SK-N-SH (cell line): ENCODE measurements around the gene NCAM1. TPM values are rescaled to one million over a fixed set of nuclear protein-coding genes. Genes with fewer than 3 reads are reported as not detected.

ENCODE experiments used
- CTCF ChIA-PET: fragments of 300-600, 350-600 bp; formaldehyde crosslinking; extraction: SDS; loops from one replicate; lab custom pipeline; 2021; lab: Yijun Ruan, JAX
- POLR2A ChIA-PET: fragments of 350-600 bp; sonication (Branson Sonifier 250); formaldehyde crosslinking; extraction: SDS; loops from one replicate; lab custom pipeline; 2020; ENCODE audit warnings: antibody characterized with exemption, inconsistent platforms; lab: Yijun Ruan, JAX
- DNase-seq: peaks from one replicate; pipeline ENCODE4 v3.0.0; 2012
- H2AFZ ChIP-seq: fragments of 200-600 bp; sonication (generic); 2 replicates; pipeline ENCODE4 v1.8.1; 2016; ENCODE audit warnings: antibody characterized with exemption, mild to moderate bottlenecking, low read depth
- H3F3A ChIP-seq: fragments of 200-600 bp; sonication (generic); replicated peaks from 2 replicates; pipeline ENCODE3; 2016; ENCODE audit warnings: antibody characterized with exemption, mild to moderate bottlenecking; ENCODE audit not compliant: insufficient read depth
- H3K27ac ChIP-seq, 2 experiments: fragments of 200-500 bp in 1 of 2; fragments of 200-600 bp in 1 of 2; sonication (Bioruptor generic) in 1 of 2; sonication (generic), shearing (Covaris generic) in 1 of 2; 2 replicates each; pipeline versions ENCODE4 v1.5.1 to v1.6.1; 2014 to 2016; ENCODE audit warnings: low read depth in 2 of 2, inconsistent platforms in 1 of 2, low read length in 1 of 2, mild to moderate bottlenecking in 1 of 2, mixed read lengths in 1 of 2
- H3K27me3 ChIP-seq: fragments of 200-600 bp; sonication (generic), shearing (Covaris generic); 2 replicates; pipeline ENCODE4 v1.6.1; 2016; ENCODE audit warnings: mixed run types; ENCODE audit not compliant: insufficient read depth
- H3K36me3 ChIP-seq, 2 experiments: fragments of 200-500 bp in 1 of 2; fragments of 200-600 bp in 1 of 2; sonication (Bioruptor generic) in 1 of 2; sonication (generic) in 1 of 2; replicated peaks in 1 of 2; 2 replicates each; pipeline versions ENCODE3 to v1.5.1; 2014 to 2016; ENCODE audit warnings: low read length in 1 of 2, mild to moderate bottlenecking in 1 of 2; ENCODE audit not compliant: insufficient read depth in 2 of 2, control insufficient read depth in 1 of 2
- H3K4me1 ChIP-seq, 2 experiments: fragments of 200-500 bp in 1 of 2; fragments of 200-600 bp in 1 of 2; sonication (Bioruptor generic) in 1 of 2; sonication (generic), shearing (Covaris generic) in 1 of 2; 2 replicates each; pipeline versions ENCODE4 v1.5.1 to v1.6.1; 2014 to 2016; ENCODE audit warnings: low read depth in 1 of 2, low read length in 1 of 2, mixed run types in 1 of 2; ENCODE audit not compliant: insufficient read depth in 2 of 2, control insufficient read depth in 1 of 2
- H3K4me2 ChIP-seq: fragments of 200-600 bp; sonication (generic), shearing (Covaris generic); 2 replicates; pipeline ENCODE4 v1.6.1; 2017; ENCODE audit warnings: mixed run types
- H3K4me3 ChIP-seq, 2 experiments: fragments of 200-500 bp in 1 of 2; fragments of 200-600 bp in 1 of 2; sonication (Bioruptor generic) in 1 of 2; sonication (generic), shearing (Covaris generic) in 1 of 2; 2 replicates each; pipeline versions ENCODE4 v1.5.1 to v1.8.1; 2014 to 2016; ENCODE audit warnings: low read depth in 2 of 2, inconsistent platforms in 1 of 2, low read length in 1 of 2, mild to moderate bottlenecking in 1 of 2, mixed read lengths in 1 of 2, moderate library complexity in 1 of 2
- H3K79me2 ChIP-seq: fragments of 200-600 bp; sonication (generic); 2 replicates; pipeline ENCODE4 v1.8.1; 2017; ENCODE audit warnings: mild to moderate bottlenecking; ENCODE audit not compliant: insufficient read depth
- H3K9ac ChIP-seq: fragments of 200-600 bp; sonication (generic); 2 replicates; pipeline ENCODE4 v1.6.1; 2017; ENCODE audit warnings: mixed run types
- H3K9me2 ChIP-seq: fragments of 200-600 bp; sonication (generic); 2 replicates; pipeline ENCODE4 v1.6.1; 2017; ENCODE audit warnings: mixed run types
- H3K9me3 ChIP-seq: fragments of 200-600 bp; sonication (generic); 2 replicates; pipeline ENCODE4 v1.6.1; 2017; ENCODE audit warnings: mixed run types, mild to moderate bottlenecking, moderate library complexity
- H4K20me1 ChIP-seq: fragments of 200-600 bp; sonication (generic); 2 replicates; pipeline ENCODE4 v1.6.1; 2017; ENCODE audit warnings: mild to moderate bottlenecking, mixed run types; ENCODE audit not compliant: insufficient read depth
- CHD2 ChIP-seq: fragments of 150-350 bp; IDR thresholded peaks from 2 replicates; pipeline ENCODE4 v1.6.1; 2018; ENCODE audit warnings: low read length; ENCODE audit not compliant: partially characterized antibody
- EP300 ChIP-seq, 2 experiments: IDR thresholded peaks; 2 replicates each; pipeline versions ENCODE4 v1.4.0 to v1.6.1; 2012; ENCODE audit warnings: borderline replicate concordance in 1 of 2, low read depth in 1 of 2, low read length in 1 of 2
- EZH2phosphoT487 ChIP-seq: fragments of 200-600 bp; sonication (generic); IDR thresholded peaks from 2 replicates; pipeline ENCODE4 v1.6.1; 2017; ENCODE audit warnings: low read depth, mixed run types, mild to moderate bottlenecking, antibody characterized with exemption, moderate library complexity, borderline replicate concordance
- FOSL2 ChIP-seq: IDR thresholded peaks from 2 replicates; pipeline ENCODE4 v1.4.0; 2012; ENCODE audit warnings: low read depth, mild to moderate bottlenecking, moderate library complexity, borderline replicate concordance
- FOXJ3 ChIP-seq: sonication (generic); formaldehyde crosslinking; IDR thresholded peaks from 2 replicates; pipeline ENCODE4 v1.5.1; 2020; ENCODE audit warnings: mild to moderate bottlenecking, missing genetic modification reagents
- GABPA ChIP-seq: IDR thresholded peaks from 2 replicates; pipeline ENCODE4 v1.4.0; 2012; ENCODE audit warnings: low read depth, mild to moderate bottlenecking
- GATA2 ChIP-seq: sonication (generic); formaldehyde crosslinking; IDR thresholded peaks from 2 replicates; pipeline ENCODE4 v1.5.0; 2020; ENCODE audit warnings: mild to moderate bottlenecking, missing genetic modification reagents
- MAX ChIP-seq: IDR thresholded peaks from 2 replicates; pipeline ENCODE4 v1.4.0; 2012; ENCODE audit warnings: low read depth
- MEF2A ChIP-seq: IDR thresholded peaks from 2 replicates; pipeline ENCODE4 v1.4.0; 2012; ENCODE audit warnings: low read depth, borderline replicate concordance
- MXI1 ChIP-seq: IDR thresholded peaks from 2 replicates; pipeline ENCODE4 v1.6.1; 2012; ENCODE audit warnings: mild to moderate bottlenecking, low read depth, low read length, improper control_type of control experiment
- NFIC ChIP-seq: IDR thresholded peaks from 2 replicates; pipeline ENCODE4 v1.4.0; 2012; ENCODE audit warnings: borderline replicate concordance
- PBX3 ChIP-seq: IDR thresholded peaks from 2 replicates; pipeline ENCODE4; 2012
- POLR2AphosphoS5 ChIP-seq: IDR thresholded peaks from 2 replicates; pipeline ENCODE4 v1.6.1; 2012; ENCODE audit warnings: low read depth, low read length
- RAD21 ChIP-seq: IDR thresholded peaks from 2 replicates; pipeline ENCODE4 v1.6.1; 2012; ENCODE audit warnings: mild to moderate bottlenecking, low read length
- RCOR1 ChIP-seq: fragments of 150-350 bp; IDR thresholded peaks from 2 replicates; pipeline ENCODE4 v1.6.1; 2017; ENCODE audit warnings: antibody characterized with exemption, low read length
- RFX5 ChIP-seq: IDR thresholded peaks from 2 replicates; pipeline ENCODE4 v1.6.1; 2012; ENCODE audit warnings: mild to moderate bottlenecking, improper control_type of control experiment, low read length
- RXRA ChIP-seq: IDR thresholded peaks from 2 replicates; pipeline ENCODE4 v1.4.0; 2012; ENCODE audit warnings: low read depth, mild to moderate bottlenecking, borderline replicate concordance
- SMC3 ChIP-seq: IDR thresholded peaks from 2 replicates; pipeline ENCODE4 v1.6.1; 2012; ENCODE audit warnings: low read depth, low read length, improper control_type of control experiment
- TCF12 ChIP-seq: IDR thresholded peaks from 2 replicates; pipeline ENCODE4 v1.4.0; 2012
- TEAD4 ChIP-seq: IDR thresholded peaks from 2 replicates; pipeline ENCODE4 v1.4.0; 2012; ENCODE audit warnings: mild to moderate bottlenecking, borderline replicate concordance; ENCODE audit not compliant: insufficient read depth
- USF1 ChIP-seq: IDR thresholded peaks from 2 replicates; pipeline ENCODE4 v1.4.0; 2012; ENCODE audit warnings: low read depth, borderline replicate concordance
- USF2 ChIP-seq: fragments of 150-350 bp; IDR thresholded peaks from 2 replicates; pipeline ENCODE4 v1.6.1; 2017; ENCODE audit warnings: antibody characterized with exemption, low read length, low read depth, borderline replicate concordance
- YY1 ChIP-seq: IDR thresholded peaks from 2 replicates; pipeline ENCODE4 v1.4.0; 2012; ENCODE audit warnings: low read depth, mild to moderate bottlenecking
- ZBTB33 ChIP-seq: IDR thresholded peaks from 2 replicates; pipeline ENCODE4 v1.4.0; 2012; ENCODE audit warnings: low read depth, borderline replicate concordance
- WGBS: methylation state at CpG from one replicate; pipeline ENCODE4 v1.1.6; 2017; ENCODE audit warnings: low lambda C conversion rate; 5-methylcytosine and 5-hydroxymethylcytosine counted together
- polyA plus RNA-seq, 3 experiments: library from polyadenylated mRNA; depleted of rRNA; stranded (reverse); fragments of >200 nt; gene quantifications; 2 replicates each; pipeline ENCODE4 v1.2.3, GENCODE V29; 2012

Gene NCAM1
- polyA plus RNA-seq, 1 of the 3 experiments (the other 2 are of a cell fraction) = 19.4 TPM

GRCh38 chr11:113274713-113275582 lies 313.7 kb downstream of the NCAM1 start (continued):
- TF ChIP-seq RCOR1 (no peak), GABPA (no peak), NFIC (no peak), MXI1 (no peak), POLR2AphosphoS5 (no peak), TCF12 (no peak), FOXJ3 (0 out of 2 replicates have a peak, but pooled peaks have one; percentile 15), SMC3 (no peak), GATA2 (CRISPR knock-in tag) (no peak), YY1 (no peak), RXRA (no peak), CHD2 (no peak), MEF2A (no peak), EZH2phosphoT487 (no peak), ZBTB33 (no peak), RFX5 (no peak), TEAD4 (no peak), RAD21 (peak; percentile 47), MAX (no peak), FOSL2 (no peak), EP300 (IDR thresholded peaks at IDR 0.05; ENCODE audit: borderline replicate concordance in 1 of 2, low read depth in 1 of 2, low read length in 1 of 2) (no peak)
- TF ChIP-seq, all 33 proteins: peak for 3

- H3K79me2 ChIP-seq = no peaks in the 10 kb centered on the region
- H3K4me1 ChIP-seq = peaks cover 0 to 29% of the 10 kb centered on the region in 2 experiments; a peak in 1 of 4 replicates
- ChIA-PET CTCF (interaction anchor here (0.6 to 4.5 kb wide), 3 partner anchors 14 to 187 kb away, joined by 3 to 38 read pairs (median 3); no protein-coding TSS in a partner anchor), POLR2A (no interaction called here)
- no peak overlapping the region for H2AFZ ChIP-seq
- DNase-seq = no peak
- no peak overlapping the region for H3K4me2 ChIP-seq
- no peaks in the 10 kb centered on the region for H3K9me2 ChIP-seq
- H3K9me3 ChIP-seq = no peaks in the 10 kb centered on the region
- no peak overlapping the region for H3K27ac ChIP-seq
- no peaks in the 10 kb centered on the region for H3K27me3 ChIP-seq
- H3K9ac ChIP-seq = no peak overlapping the region
- no peaks in the 10 kb centered on the region for H3K36me3 ChIP-seq
- H3F3A ChIP-seq = no peaks in the 10 kb centered on the region
- WGBS = 80% methylated on average over 7 of the region's 7 CpGs
- H3K4me3 ChIP-seq = no peak overlapping the region
- H4K20me1 ChIP-seq = no peaks in the 10 kb centered on the region
- TF ChIP-seq NFIC (no peak), RCOR1 (no peak), FOXJ3 (no peak), USF1 (no peak), GATA2 (CRISPR knock-in tag) (no peak), USF2 (no peak), CHD2 (no peak), PBX3 (no peak), ZBTB33 (no peak), GABPA (no peak)
Observed at GRCh38 chr11:113275602-113276001, 314.4 kb downstream of the NCAM1 start.
